Measurements from ENCODE around the gene KCNT1. TPM values are rescaled to one million over a fixed set of nuclear protein-coding genes. Genes with fewer than 3 reads are reported as not detected.

Gene KCNT1
- total and polyA plus RNA-seq, 10 of the 15 experiments (the other 5 are each of a cell fraction or from before 2014, with no cell fraction given) = not detected

- TF ChIP-seq IRF5 (IDR thresholded peaks at IDR 0.05; ENCODE audit: borderline replicate concordance) (no peak), HDAC2 (IDR thresholded peaks at IDR 0.05) (no peak), BACH1 (IDR thresholded peaks at IDR 0.05; ENCODE audit: borderline replicate concordance) (no peak), CEBPB (IDR thresholded peaks at IDR 0.05; ENCODE audit: borderline replicate concordance in 1 of 2, low read depth in 2 of 2, low read length in 2 of 2) (no peak), NR2C2 (IDR thresholded peaks at IDR 0.05; ENCODE audit: borderline replicate concordance, control insufficient read depth, insufficient read length, low read depth) (no peak), MEF2B (IDR thresholded peaks at IDR 0.05; ENCODE audit: partially characterized antibody, poor library complexity, severe bottlenecking) (no peak), BCL11A (IDR thresholded peaks at IDR 0.05; ENCODE audit: low read depth, low read length) (no peak)
Observed at GRCh38 chr9:135665795-135666189, 36.2 kb upstream of the KCNT1 start (continued).

- H3K4me1 ChIP-seq (ENCODE audit: control insufficient read depth, insufficient read depth, low read length) = no peaks in the 10 kb centered on the region
- H3K9ac ChIP-seq (ENCODE audit: control insufficient read depth, insufficient read depth, low read length) = no peak overlapping the region
- H3K4me3 ChIP-seq = no peak overlapping the region
- H3K36me3 ChIP-seq (ENCODE audit: control insufficient read depth in 2 of 2, insufficient read depth in 2 of 2, low read length in 1 of 2) = no peaks in the 10 kb centered on the region
- H2AFZ ChIP-seq (ENCODE audit: control insufficient read depth, low read depth, low read length) = no peak overlapping the region
- ATAC-seq (no peak), DNase-seq (ENCODE audit: low read depth, low spot score) (no peak), FAIRE-seq (no peak)
- H3K79me2 ChIP-seq (ENCODE audit: control insufficient read depth, insufficient read depth, low read length) = no peaks in the 10 kb centered on the region
- no peaks in the 10 kb centered on the region for H3K9me3 ChIP-seq (replicated peaks; ENCODE audit: control insufficient read depth, insufficient read depth, low read length)
- ChIA-PET SMC1A (ENCODE audit: uncharacterized antibody, unreplicated experiment) (no interaction called here), POLR2A (no interaction called here), CTCF (no interaction called here), RAD21 (ENCODE audit: unreplicated experiment) (no interaction called here)
- BruUV-seq (replicated peaks) = no TSS peak
- H4K20me1 ChIP-seq (ENCODE audit: control insufficient read depth, insufficient read depth) = no peaks in the 10 kb centered on the region
- WGBS (ENCODE audit: insufficient coverage, insufficient replicate concordance, low lambda C conversion rate, missing lambda C conversion rate) = 35% methylated on average over 26 of the region's 29 CpGs
- H3K27ac ChIP-seq (ENCODE audit: control insufficient read depth, insufficient read depth) = no peak overlapping the region
- no peak overlapping the region for H3K4me2 ChIP-seq (ENCODE audit: control insufficient read depth, insufficient read depth)
- intact Hi-C loops (cut with micrococcal nuclease; ENCODE audit: unreplicated experiment) (no loop called here), in situ Hi-C loops (cut with MboI) (no loop called here)
- H3K27me3 ChIP-seq (replicated peaks in 1 of 2; ENCODE audit: control insufficient read depth in 2 of 2, insufficient read depth in 2 of 2, low read length in 1 of 2) = no peaks in the 10 kb centered on the region
- TF ChIP-seq KDM1A (IDR thresholded peaks at IDR 0.05; ENCODE audit: borderline replicate concordance) = no peak
- no peak for TF ChIP-seq NR2C1 (IDR thresholded peaks at IDR 0.05)
- no peak for TF ChIP-seq MLLT1 (IDR thresholded peaks at IDR 0.05)
- no peak for TF ChIP-seq SUZ12 (IDR thresholded peaks at IDR 0.05; ENCODE audit: unreplicated experiment)
- no peak for TF ChIP-seq ZNF24 (IDR thresholded peaks at IDR 0.05)
- TF ChIP-seq WRNIP1 (IDR thresholded peaks at IDR 0.05; ENCODE audit: borderline replicate concordance, low read depth, low read length) = no peak
- no peak for TF ChIP-seq CTCF (IDR thresholded peaks at IDR 0.05 in 2 of 3, conservative IDR thresholded peaks at IDR 0.05 in 1 of 3; ENCODE audit: control insufficient read depth in 2 of 3, extremely low read depth in 1 of 3, insufficient read depth in 1 of 3, low read depth in 3 of 3, low read length in 3 of 3)
- TF ChIP-seq MEF2B (IDR thresholded peaks at IDR 0.05; ENCODE audit: partially characterized antibody, poor library complexity, severe bottlenecking) = no peak
- TF ChIP-seq NKRF (conservative IDR thresholded peaks at IDR 0.05) = no peak
Observed at GRCh38 chr9:135666534-135667462, 35.2 kb upstream of the KCNT1 start.

Measured in GM12878 (cell line).